Ishikawa (cell line): ENCODE measurements around the gene FAM184B.

Experiments used
- CEBPB ChIP-seq: IDR thresholded peaks from 2 replicates; pipeline ENCODE4 v1.6.1; 2012
- CREB1 ChIP-seq: IDR thresholded peaks from 2 replicates; pipeline ENCODE4 v1.6.1; 2012; ENCODE audit warnings: low read depth
- EGR1 ChIP-seq: IDR thresholded peaks from 2 replicates; pipeline ENCODE4 v1.6.1; 2012
- EP300 ChIP-seq: IDR thresholded peaks from 2 replicates; pipeline ENCODE4 v1.6.1; 2012; ENCODE audit warnings: borderline replicate concordance
- FOXM1 ChIP-seq: IDR thresholded peaks from 2 replicates; pipeline ENCODE4 v1.6.1; 2012; ENCODE audit warnings: low read depth, borderline replicate concordance
- NFIC ChIP-seq: IDR thresholded peaks from 2 replicates; pipeline ENCODE4 v1.6.1; 2012
- RAD21 ChIP-seq: IDR thresholded peaks from 2 replicates; pipeline ENCODE4 v1.6.1; 2012; ENCODE audit warnings: low read depth
- TAF1 ChIP-seq: IDR thresholded peaks from 2 replicates; pipeline ENCODE4 v1.6.1; 2012; ENCODE audit warnings: low read depth, mild to moderate bottlenecking
- TCF12 ChIP-seq: IDR thresholded peaks from 2 replicates; pipeline ENCODE4 v1.6.1; 2012; ENCODE audit warnings: low read depth
- TEAD4 ChIP-seq: IDR thresholded peaks from 2 replicates; pipeline ENCODE4 v1.6.1; 2012
- YY1 ChIP-seq: IDR thresholded peaks from 2 replicates; pipeline ENCODE4 v1.6.1; 2012; ENCODE audit warnings: low read depth
- ZBTB7A ChIP-seq: IDR thresholded peaks from 2 replicates; pipeline ENCODE4 v1.6.1; 2012; ENCODE audit warnings: low read depth
- TF ChIP-seq, protein P1 (sequence below): IDR thresholded peaks from 2 replicates; pipeline ENCODE4 v1.6.1; 2012
- TF ChIP-seq, protein P2 (sequence below): IDR thresholded peaks from 2 replicates; pipeline ENCODE4 v1.6.1; 2012; ENCODE audit warnings: low read depth, mild to moderate bottlenecking
- TF ChIP-seq, protein P3 (sequence below): IDR thresholded peaks from 2 replicates; pipeline ENCODE4 v1.6.1; 2012

Gene FAM184B

DNA sequence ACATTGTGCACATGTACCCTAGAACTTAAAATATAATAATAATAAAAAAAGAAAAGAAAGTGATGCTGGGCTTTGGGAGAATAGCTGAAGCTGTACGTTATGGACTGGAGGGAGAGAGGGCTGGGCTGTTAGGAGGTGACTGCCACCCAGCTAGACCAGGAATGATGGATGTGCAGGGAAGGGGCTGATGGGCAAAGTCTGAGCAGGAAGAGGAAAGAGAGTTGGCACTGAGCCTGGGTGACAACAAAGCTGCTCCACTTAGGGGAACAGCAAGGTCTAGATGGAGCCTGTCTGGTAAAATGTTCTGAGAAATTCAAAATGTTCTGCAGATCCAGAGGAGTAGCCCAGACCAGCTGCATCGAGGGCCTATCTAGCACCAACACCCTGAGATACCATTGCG lies 134.7 kb downstream of the FAM184B start:
- TF ChIP-seq EP300 (no peak), RAD21 (no peak), CEBPB (no peak)

DNA sequence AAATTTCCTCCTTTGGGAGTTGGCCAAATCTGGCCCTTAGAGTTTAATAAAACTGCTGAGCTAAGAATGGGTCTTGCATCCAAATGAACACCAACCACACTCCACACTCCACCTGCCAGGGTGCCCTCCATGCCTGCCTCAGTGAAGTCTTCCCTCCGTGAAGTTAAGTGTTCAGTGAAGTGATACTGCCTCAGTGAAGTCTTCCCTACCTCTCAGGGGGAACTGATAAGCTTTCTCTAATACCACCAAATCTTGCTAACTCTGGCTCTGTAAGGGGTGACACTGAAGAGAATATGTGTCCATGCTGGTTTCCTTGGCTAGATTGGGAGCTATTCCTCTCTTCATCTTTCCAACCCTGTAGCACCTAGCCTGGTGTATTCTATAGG lies 139.0 kb downstream of the FAM184B start:
- TF ChIP-seq, protein P1, sequence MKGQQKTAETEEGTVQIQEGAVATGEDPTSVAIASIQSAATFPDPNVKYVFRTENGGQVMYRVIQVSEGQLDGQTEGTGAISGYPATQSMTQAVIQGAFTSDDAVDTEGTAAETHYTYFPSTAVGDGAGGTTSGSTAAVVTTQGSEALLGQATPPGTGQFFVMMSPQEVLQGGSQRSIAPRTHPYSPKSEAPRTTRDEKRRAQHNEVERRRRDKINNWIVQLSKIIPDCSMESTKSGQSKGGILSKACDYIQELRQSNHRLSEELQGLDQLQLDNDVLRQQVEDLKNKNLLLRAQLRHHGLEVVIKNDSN: no peak
- TF ChIP-seq, protein P2, sequence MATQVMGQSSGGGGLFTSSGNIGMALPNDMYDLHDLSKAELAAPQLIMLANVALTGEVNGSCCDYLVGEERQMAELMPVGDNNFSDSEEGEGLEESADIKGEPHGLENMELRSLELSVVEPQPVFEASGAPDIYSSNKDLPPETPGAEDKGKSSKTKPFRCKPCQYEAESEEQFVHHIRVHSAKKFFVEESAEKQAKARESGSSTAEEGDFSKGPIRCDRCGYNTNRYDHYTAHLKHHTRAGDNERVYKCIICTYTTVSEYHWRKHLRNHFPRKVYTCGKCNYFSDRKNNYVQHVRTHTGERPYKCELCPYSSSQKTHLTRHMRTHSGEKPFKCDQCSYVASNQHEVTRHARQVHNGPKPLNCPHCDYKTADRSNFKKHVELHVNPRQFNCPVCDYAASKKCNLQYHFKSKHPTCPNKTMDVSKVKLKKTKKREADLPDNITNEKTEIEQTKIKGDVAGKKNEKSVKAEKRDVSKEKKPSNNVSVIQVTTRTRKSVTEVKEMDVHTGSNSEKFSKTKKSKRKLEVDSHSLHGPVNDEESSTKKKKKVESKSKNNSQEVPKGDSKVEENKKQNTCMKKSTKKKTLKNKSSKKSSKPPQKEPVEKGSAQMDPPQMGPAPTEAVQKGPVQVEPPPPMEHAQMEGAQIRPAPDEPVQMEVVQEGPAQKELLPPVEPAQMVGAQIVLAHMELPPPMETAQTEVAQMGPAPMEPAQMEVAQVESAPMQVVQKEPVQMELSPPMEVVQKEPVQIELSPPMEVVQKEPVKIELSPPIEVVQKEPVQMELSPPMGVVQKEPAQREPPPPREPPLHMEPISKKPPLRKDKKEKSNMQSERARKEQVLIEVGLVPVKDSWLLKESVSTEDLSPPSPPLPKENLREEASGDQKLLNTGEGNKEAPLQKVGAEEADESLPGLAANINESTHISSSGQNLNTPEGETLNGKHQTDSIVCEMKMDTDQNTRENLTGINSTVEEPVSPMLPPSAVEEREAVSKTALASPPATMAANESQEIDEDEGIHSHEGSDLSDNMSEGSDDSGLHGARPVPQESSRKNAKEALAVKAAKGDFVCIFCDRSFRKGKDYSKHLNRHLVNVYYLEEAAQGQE: no peak
- no peak for TF ChIP-seq CEBPB
- TF ChIP-seq, protein P3, sequence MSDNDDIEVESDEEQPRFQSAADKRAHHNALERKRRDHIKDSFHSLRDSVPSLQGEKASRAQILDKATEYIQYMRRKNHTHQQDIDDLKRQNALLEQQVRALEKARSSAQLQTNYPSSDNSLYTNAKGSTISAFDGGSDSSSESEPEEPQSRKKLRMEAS: no peak
- no peak for TF ChIP-seq TCF12

DNA sequence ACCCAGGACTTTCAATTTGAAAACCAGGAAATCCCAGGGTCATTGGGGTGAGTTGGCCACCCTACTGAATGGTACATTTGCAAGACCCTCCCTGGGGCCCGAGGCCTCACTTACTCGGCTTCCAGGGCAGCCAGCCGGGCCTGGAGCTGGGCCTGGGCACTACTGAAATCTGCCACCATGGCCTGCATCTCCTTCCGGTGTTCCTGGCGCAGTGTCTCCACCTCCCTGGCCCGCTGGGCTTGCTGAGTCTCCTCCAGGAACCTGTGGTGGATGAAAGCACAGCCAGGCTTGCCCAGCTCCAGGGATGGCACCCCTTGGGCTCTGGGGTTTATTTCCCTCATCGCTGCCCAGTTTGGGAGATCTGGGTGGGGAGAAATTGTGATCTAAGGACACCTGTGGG lies 142.3 kb downstream of the FAM184B start:
- no peak for TF ChIP-seq EGR1
- TF ChIP-seq CEBPB: no peak
- no peak for TF ChIP-seq TCF12

DNA sequence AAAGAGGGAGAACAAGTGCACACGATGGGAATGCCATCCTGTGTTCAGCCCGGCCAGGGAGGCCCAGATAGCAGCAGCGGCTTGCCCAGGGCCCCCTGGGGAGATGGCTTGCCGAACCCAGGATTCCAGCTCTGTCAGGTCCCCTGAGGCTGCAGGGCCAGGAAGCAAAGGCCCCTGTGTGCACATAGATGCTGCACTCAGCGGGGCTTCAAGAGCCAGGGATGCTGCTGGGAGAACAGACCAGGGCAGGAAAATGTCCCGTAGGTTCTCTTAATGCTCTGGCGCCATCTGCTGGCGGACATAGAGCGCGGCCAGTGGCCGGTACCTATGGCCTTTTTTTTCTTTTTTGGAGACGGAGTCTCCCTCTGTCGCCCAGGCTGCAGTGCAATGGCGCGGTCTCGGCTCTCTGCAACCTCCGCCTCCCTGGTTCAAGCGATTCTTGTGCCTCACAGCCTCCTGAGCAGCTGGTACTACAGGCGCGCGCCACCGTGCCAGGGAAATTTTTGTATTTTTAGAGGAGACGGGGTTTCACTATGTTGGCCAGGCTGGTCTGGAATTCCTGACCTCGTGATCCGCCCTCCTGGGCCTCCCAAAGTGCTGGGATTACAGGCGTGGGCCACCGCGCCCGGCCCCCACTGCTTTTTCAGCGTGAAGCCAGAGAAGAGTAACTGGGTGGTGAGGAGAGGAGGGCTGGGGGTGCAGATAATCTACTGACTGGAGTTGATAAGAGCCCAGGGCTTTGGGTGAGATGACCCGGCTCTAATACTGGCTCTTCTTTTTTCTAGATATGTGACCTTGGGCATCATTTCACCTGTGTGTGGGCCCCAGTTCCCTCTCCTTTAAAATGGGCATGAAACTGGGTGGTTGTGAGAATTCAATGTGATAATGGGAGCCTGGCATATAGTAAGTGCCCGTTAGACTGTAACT lies 144.5 kb downstream of the FAM184B start:
- TF ChIP-seq RAD21: peak; percentile 66
- TF ChIP-seq TEAD4: 0 out of 2 replicates have a peak, but pooled peaks have one; percentile 10
- TF ChIP-seq ZBTB7A: no peak

DNA sequence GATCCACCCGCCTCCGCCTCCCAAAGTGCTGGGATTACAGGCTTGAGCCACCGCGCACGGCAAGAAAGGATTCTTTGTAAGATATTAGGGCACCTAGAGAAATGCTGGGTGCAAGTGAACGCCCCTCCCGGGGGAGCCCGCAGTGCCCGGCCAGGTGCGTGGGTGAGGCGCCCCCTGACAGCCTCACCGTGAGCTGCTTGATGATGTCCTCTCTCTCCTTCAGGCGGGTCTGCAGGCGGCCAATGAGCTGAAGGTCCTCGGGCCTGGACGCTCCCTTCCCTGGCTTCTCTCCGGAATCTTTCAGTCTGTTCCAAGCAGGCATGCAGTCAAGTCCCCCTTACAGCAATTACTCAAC lies 145.1 kb downstream of the FAM184B start:
- TF ChIP-seq NFIC (no peak), TEAD4 (no peak), TCF12 (no peak), CREB1 (no peak), TAF1 (no peak), EGR1 (no peak), FOXM1 (no peak), CEBPB (no peak), EP300 (no peak), RAD21 (no peak), YY1 (no peak), ZBTB7A (no peak)
- TF ChIP-seq, protein P2: no peak
- TF ChIP-seq, protein P1: no peak
- TF ChIP-seq, protein P3: no peak

DNA sequence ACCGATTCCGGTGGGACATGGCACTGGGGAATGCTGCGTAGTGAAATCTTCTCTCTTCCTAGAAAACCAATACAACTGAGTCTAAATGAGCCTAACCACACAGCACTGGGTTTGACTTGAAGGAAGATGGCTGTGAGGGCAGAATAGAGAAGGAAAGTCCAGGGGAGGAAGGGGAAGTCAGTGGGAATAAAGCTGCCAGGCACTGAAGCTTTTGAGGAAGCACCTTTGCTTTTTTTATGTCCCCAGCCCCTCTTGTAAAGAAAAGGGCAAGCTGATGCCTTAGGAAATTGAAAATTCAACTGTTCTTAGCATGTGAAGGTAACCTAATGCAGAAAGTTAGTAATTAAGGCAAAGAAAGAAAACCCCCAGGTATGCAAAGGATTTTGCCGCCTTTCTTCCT lies 146.4 kb downstream of the FAM184B start:
- no peak for TF ChIP-seq EP300
- TF ChIP-seq YY1: no peak
- no peak for TF ChIP-seq CEBPB
- no peak for TF ChIP-seq TEAD4
- no peak for TF ChIP-seq TAF1
- TF ChIP-seq, protein P1: no peak
- TF ChIP-seq EGR1: no peak
- no peak for TF ChIP-seq CREB1
- TF ChIP-seq RAD21: no peak
- TF ChIP-seq, protein P2: no peak
- TF ChIP-seq ZBTB7A: no peak
- no peak for TF ChIP-seq NFIC
- no peak for TF ChIP-seq FOXM1
- TF ChIP-seq, protein P3: no peak
- TF ChIP-seq TCF12: no peak
